ENCODE data around the gene SPNS2. TPM values are rescaled to one million over a fixed set of nuclear protein-coding genes. Genes with fewer than 3 reads are reported as not detected.

The SPNS2 gene
- polyA plus RNA-seq, 1 donor (not counting 4 experiments of a cell fraction or from before 2014, with no cell fraction given) = 0.10 TPM

GRCh38 chr17:4501295-4501949, 2.7 kb downstream of the SPNS2 start:
- Histone ChIP-seq H4K20me1 (ENCODE audit: control insufficient read depth, extremely low read depth, insufficient read depth, low read length) (peaks cover 3% of the 10 kb centered on the region), H3K9ac (ENCODE audit: control insufficient read depth, extremely low read depth, insufficient read depth, low read length) (no peak overlapping the region), H3K4me2 (ENCODE audit: control insufficient read depth, extremely low read depth, insufficient read depth, low read depth, low read length) (no peak overlapping the region), H3K4me1 (ENCODE audit: control insufficient read depth, extremely low read depth, insufficient read depth, low read length) (peaks cover 16% of the 10 kb centered on the region), H3K36me3 (ENCODE audit: control insufficient read depth in 2 of 2, extremely low read depth in 1 of 2, insufficient read depth in 2 of 2, low read length in 2 of 2) (no peaks in the 10 kb centered on the region), H3K79me2 (ENCODE audit: control insufficient read depth, insufficient read depth, low read length) (no peaks in the 10 kb centered on the region), H3K27ac (ENCODE audit: control insufficient read depth, insufficient read depth, low read length) (no peak overlapping the region), H3K9me1 (ENCODE audit: control insufficient read depth, extremely low read depth, insufficient read depth, low read length) (no peaks in the 10 kb centered on the region), H3K27me3 (ENCODE audit: control insufficient read depth, extremely low read depth, insufficient read depth, low read length) (peaks cover 52% of the 10 kb centered on the region), H3K4me3 (ENCODE audit: control insufficient read depth in 2 of 3, extremely low read depth in 1 of 3, insufficient read depth in 2 of 3, low read depth in 1 of 3, low read length in 3 of 3) (no peak overlapping the region), H2AFZ (ENCODE audit: control insufficient read depth, low read length) (no peak overlapping the region), H3K9me3 (ENCODE audit: control insufficient read depth, low read depth, low read length) (no peaks in the 10 kb centered on the region)
- dilution Hi-C loops (cut with MboI; ENCODE audit: extremely low pct_ligation_motif_present, low sequenced_read_pairs) = no loop called here
- DNase-seq (ENCODE audit: low read depth, low spot score) (no peak), FAIRE-seq (no peak)
- no peak for TF ChIP-seq CTCF (optimal IDR thresholded peaks at IDR 0.05 in 1 of 3, IDR thresholded peaks at IDR 0.05 in 1 of 3, conservative IDR thresholded peaks at IDR 0.05 in 1 of 3; ENCODE audit: extremely low read depth in 1 of 3, insufficient read depth in 2 of 3, low read length in 3 of 3)
- no peak for TF ChIP-seq EZH2 (IDR thresholded peaks at IDR 0.05; ENCODE audit: low read length)

- H4K20me1 ChIP-seq (ENCODE audit: control insufficient read depth, extremely low read depth, insufficient read depth, low read length) = peaks cover 3% of the 10 kb centered on the region
- H3K4me3 ChIP-seq (ENCODE audit: control insufficient read depth in 2 of 3, extremely low read depth in 1 of 3, insufficient read depth in 2 of 3, low read depth in 1 of 3, low read length in 3 of 3) = no peak overlapping the region
- no peaks in the 10 kb centered on the region for H3K36me3 ChIP-seq (ENCODE audit: control insufficient read depth in 2 of 2, extremely low read depth in 1 of 2, insufficient read depth in 2 of 2, low read length in 2 of 2)
- H3K4me1 ChIP-seq (ENCODE audit: control insufficient read depth, extremely low read depth, insufficient read depth, low read length) = peaks cover 8% of the 10 kb centered on the region
- H3K27me3 ChIP-seq (ENCODE audit: control insufficient read depth, extremely low read depth, insufficient read depth, low read length) = peaks cover 52% of the 10 kb centered on the region
- FAIRE-seq (no peak), DNase-seq (ENCODE audit: low read depth, low spot score) (no peak)
- dilution Hi-C loops (cut with MboI; ENCODE audit: extremely low pct_ligation_motif_present, low sequenced_read_pairs) = no loop called here
- no peak overlapping the region for H3K9ac ChIP-seq (ENCODE audit: control insufficient read depth, extremely low read depth, insufficient read depth, low read length)
- TF ChIP-seq CTCF (optimal IDR thresholded peaks at IDR 0.05 in 1 of 3, IDR thresholded peaks at IDR 0.05 in 1 of 3, conservative IDR thresholded peaks at IDR 0.05 in 1 of 3; ENCODE audit: extremely low read depth in 1 of 3, insufficient read depth in 2 of 3, low read length in 3 of 3) (no peak), EZH2 (IDR thresholded peaks at IDR 0.05; ENCODE audit: low read length) (no peak)
- H3K79me2 ChIP-seq (ENCODE audit: control insufficient read depth, insufficient read depth, low read length) = no peaks in the 10 kb centered on the region
- H3K27ac ChIP-seq (ENCODE audit: control insufficient read depth, insufficient read depth, low read length) = no peak overlapping the region
- no peak overlapping the region for H2AFZ ChIP-seq (ENCODE audit: control insufficient read depth, low read length)
- H3K4me2 ChIP-seq (ENCODE audit: control insufficient read depth, extremely low read depth, insufficient read depth, low read depth, low read length) = no peak overlapping the region
- no peaks in the 10 kb centered on the region for H3K9me3 ChIP-seq (ENCODE audit: control insufficient read depth, low read depth, low read length)
- no peaks in the 10 kb centered on the region for H3K9me1 ChIP-seq (ENCODE audit: control insufficient read depth, extremely low read depth, insufficient read depth, low read length)
These were observed 3.9 kb downstream of the SPNS2 start for GRCh38 chr17:4502466-4503154.
